Daoy (cell line): Measurements from ENCODE around the gene PHLPP2. TPM values are rescaled to one million over a fixed set of nuclear protein-coding genes. Genes with fewer than 3 reads are reported as not detected.
"Not testable (repeated sequence)": the region's sequence is repeated elsewhere in the genome, so short reads cannot be mapped to it uniquely, and the experiment has no call there.

Experiments used
- DNase-seq: peaks from one replicate; pipeline ENCODE4 v3.0.0-alpha.2; 2015; ENCODE audit warnings: low read depth
- total RNA-seq: library from RNA; depleted of rRNA; stranded (reverse); fragments of >200 nt; shearing (Covaris generic); gene quantifications from 2 replicates; pipeline ENCODE4 v1.2.3, GENCODE V29; 2014; rRNA removed

PHLPP2 gene
- total RNA-seq, 1 experiment from 2014 or later = 2.3 TPM

DNA sequence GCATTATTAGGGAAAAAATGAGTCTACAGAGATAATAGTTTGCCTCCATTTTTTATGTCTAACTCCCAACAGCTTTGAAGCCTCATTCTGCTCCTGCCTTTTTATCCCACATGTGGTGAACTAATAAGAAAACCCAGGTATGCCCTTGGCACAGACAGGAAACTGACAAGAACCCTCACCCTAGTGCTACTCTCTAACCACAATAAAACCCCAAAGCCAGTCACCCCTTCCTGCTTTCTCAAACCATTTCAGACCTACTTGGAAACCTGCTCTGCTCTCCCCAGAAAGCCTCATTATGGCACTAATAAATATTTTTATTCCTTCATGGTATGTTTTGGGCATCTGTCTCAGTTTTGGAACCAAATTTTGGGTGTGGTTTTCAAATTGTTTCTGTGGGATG is 102.4 kb downstream of the PHLPP2 start:
- DNase-seq = no peak

DNA sequence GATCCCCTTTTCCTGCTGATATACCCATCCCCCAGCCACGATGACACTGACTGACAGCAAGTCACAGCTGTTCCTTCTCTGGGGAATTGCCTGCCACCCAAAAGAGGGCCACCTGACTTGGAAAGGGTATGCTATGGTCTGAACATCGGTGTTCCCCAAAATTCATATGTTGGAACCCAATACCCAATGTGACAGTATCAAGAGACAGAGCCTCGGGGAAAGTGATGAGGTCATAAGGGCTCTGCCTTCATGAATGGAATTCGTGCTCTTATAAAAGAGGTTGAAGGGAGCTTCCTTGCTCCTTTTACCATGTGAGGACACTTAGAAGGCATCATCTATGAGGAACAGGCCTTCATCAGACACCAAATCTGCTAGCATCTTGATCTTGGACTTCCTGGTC is 106.1 kb downstream of the PHLPP2 start:
- DNase-seq = no peak

DNA sequence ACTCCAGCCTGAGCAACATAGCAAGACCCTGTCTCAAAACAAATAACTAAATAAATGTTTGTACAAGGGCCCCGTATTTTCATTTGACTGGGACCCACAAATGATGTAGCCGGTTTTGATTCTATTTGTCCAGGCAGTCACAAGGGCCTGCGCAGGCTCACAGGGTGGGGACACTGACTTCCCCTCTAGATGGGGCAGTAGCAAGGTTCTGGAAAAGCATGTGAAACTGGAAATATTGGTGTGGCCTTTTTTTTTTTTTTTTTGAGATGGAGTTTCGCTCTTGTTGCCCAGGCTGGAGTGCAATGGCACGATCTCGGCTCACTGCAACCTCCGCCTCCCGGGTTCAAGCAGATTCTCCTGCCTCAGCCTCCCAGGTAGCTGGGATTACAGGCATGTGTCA is 109.5 kb downstream of the PHLPP2 start:
- not testable (repeated sequence) for DNase-seq

DNA sequence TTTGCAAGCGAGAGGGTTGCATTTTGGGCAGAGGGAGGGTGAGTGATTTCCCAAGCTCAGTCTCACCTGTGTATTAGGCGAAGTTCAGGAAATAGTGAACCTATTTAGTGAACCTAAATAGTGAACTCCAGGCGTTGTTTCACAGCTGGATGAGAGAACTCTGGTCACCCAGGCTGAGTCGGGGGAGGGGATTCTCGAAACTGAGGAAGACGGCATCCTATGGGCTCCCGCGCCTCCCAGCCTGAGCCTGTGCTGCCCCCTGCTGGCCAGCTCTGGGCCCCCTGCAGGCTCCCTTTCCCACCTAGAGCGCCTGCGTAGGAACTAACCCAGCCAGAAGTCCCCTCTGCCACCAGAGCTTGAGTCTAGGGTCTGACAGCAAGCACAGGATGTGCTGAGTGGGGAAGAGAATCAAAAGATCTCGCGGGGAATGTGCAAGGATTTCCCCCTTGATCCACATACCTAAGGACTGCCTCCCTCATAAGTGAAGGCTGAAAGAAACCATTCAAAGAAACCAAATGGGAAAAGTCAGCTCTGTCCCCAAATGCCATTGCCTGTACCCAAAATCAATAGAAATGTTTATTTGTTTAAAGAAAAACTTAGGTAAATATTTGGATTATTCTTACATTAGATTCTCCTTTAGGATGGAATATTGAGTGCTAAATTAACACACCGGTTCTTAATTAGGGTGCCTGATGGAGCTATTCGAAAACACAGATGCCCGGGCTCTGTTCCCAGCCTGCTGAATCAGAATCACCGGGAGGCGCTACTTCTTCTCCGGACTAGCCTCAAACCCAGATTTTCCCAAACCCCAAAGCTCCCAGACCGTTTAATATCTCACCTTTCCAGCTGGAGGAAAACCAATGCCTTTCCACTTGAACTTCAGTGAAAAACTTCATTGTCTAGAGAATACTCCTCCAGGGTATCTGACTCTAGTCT is 113.3 kb downstream of the PHLPP2 start:
- DNase-seq = peak; percentile 76

DNA sequence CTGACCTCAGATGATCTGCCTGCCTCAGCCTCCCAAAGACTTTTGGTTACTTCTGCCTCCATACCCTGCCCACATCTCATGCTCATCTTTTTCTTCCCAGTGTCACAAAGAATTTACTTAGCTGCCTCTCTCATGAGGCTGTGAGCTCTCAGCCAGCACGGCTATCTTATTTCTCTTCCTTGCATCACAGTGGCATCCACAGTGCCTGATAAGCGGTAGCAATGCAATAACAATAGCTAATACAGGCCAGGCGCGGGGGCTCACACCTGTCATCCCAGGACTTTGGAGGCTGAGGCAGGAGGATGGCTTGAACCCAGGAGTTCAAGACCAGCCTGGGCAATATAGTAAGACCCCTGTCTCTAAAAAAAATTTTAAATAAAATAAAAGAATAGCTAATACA is 114.1 kb downstream of the PHLPP2 start:
- DNase-seq = no peak

DNA sequence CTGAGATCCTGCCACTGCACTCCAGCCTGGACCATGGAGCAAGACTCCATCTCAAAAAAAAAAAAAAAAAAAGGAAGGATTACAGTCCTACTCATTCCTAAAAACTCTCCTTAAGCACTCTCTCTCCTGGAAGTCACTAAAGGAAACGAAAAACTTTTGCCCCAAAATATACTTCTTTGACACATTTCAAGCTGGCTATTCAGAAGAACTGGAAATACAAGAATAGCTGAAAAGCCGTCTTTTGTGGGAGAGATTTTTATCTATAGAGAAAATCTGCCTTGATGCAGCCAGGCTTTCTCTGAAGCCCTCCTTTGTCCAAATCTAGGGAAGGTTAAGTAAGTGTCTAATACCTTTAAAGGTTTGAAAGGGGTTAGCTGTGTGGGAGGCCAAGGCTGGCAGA is 115.4 kb downstream of the PHLPP2 start:
- no peak for DNase-seq

DNA sequence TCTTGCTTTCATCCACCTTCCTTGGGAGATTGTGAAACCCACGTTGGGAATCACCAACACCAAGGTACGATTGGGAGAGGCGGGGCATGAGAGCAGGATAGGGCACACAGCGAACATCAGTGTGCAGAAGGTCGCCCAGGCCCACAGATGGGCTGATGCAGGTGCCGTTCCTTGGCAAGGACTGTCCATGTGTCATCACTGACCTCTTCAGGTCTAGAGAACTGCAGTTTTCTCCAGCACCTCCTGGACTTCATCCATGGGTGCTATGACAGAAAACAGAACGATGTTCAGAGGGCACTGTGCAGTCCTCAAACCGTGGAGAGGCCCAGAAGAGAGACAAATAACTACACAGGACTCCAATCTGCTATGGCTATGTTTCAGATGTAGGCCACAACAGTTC is 123.7 kb downstream of the PHLPP2 start:
- DNase-seq = no peak

DNA sequence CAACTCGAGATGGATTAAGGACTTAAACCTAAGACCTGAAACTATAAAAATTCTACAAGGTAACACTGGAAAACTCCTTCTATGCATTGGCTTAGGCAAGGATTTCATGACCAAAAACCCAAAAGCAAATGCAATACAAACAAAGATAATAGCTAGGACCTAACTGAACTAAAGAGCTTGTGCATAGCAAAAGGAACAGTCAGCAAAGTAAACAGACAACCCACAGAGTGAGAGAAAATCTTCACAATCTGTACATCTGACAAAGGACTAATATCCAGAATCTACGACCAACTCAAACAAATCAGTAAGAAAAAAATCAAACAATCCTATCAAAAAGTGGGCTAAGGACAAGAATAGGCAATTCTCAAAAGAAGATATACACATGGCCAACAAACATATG is 126.1 kb downstream of the PHLPP2 start:
- not testable (repeated sequence) for DNase-seq

DNA sequence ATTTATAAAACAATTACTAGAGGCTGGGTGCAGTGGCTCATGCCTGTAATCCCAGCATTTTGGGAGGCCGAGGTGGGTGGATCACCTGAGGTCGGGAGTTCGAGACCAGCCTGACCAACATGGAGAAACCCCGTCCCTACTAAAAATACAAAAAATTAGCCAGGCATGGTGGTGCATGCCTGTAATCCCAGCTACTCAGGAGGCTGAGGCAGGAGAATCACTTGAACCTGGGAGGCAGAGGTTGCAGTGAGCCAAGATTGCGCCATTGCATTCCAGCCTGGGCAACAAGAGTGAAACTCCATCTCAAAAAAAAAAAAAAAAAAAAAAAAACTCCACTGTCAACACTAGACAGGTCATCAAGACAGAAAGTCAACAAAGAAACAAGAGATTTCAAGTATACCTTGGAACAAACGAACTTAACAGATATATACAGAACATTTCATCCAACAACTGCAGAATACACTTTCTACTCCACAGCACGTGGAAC is 129.1 kb downstream of the PHLPP2 start:
- not testable (repeated sequence) for DNase-seq

Other genes starting within 250 kb of the PHLPP2 start
- gene ZNF19, start 235.4 kb downstream of the PHLPP2 start, total RNA-seq = 1.6 and 2.1 TPM in 2 replicates
- gene CHST4, start 198.3 kb downstream of the PHLPP2 start, total RNA-seq = 0.06 and 0.30 TPM in 2 replicates
- not detected in 2 replicates for gene TAT, start 147.6 kb downstream of the PHLPP2 start, total RNA-seq
- gene MARVELD3, start 98.5 kb downstream of the PHLPP2 start, total RNA-seq = 0.11 and 0.18 TPM in 2 replicates
- gene AP1G1, start 84.1 kb upstream of the PHLPP2 start, total RNA-seq = 32.0 and 41.9 TPM in 2 replicates
- 5.9 and 13.0 TPM in 2 replicates for gene ATXN1L, start 121.3 kb upstream of the PHLPP2 start, total RNA-seq
- gene ZNF821, start 159.5 kb upstream of the PHLPP2 start, total RNA-seq = 3.5 and 4.5 TPM in 2 replicates
- 178 and 216 TPM in 2 replicates for gene IST1, start 170.8 kb upstream of the PHLPP2 start, total RNA-seq